GM18526 (cell line): Measurements from ENCODE around the gene RNF141.

Source experiments
- POLR2A ChIP-seq: IDR thresholded peaks from 3 replicates; pipeline ENCODE4 v1.6.1; 2011; ENCODE audit not compliant: insufficient read length; ENCODE audit errors: extremely low read depth

RNF141 gene

GRCh38 chr11:10567446-10567845, 26.5 kb upstream of the RNF141 start:
- no peak for TF ChIP-seq POLR2A

GRCh38 chr11:10566257-10566957, 25.4 kb upstream of the RNF141 start:
- TF ChIP-seq POLR2A: no peak

GRCh38 chr11:10565493-10565892, 24.5 kb upstream of the RNF141 start:
- TF ChIP-seq POLR2A: no peak

- no peak for TF ChIP-seq POLR2A
These were observed 23.8 kb upstream of the RNF141 start for GRCh38 chr11:10564696-10565318.

GRCh38 chr11:10564030-10564429, 23.0 kb upstream of the RNF141 start:
- no peak for TF ChIP-seq POLR2A

- no peak for TF ChIP-seq POLR2A
These were observed 21.0 kb upstream of the RNF141 start for GRCh38 chr11:10561947-10562346.

GRCh38 chr11:10561043-10561818, 20.2 kb upstream of the RNF141 start:
- TF ChIP-seq POLR2A: no peak

GRCh38 chr11:10558288-10558687, 17.3 kb upstream of the RNF141 start:
- TF ChIP-seq POLR2A: no peak

GRCh38 chr11:10556590-10556989, 15.6 kb upstream of the RNF141 start:
- no peak for TF ChIP-seq POLR2A

- no peak for TF ChIP-seq POLR2A
These were observed 10.9 kb upstream of the RNF141 start for GRCh38 chr11:10551845-10552352.

GRCh38 chr11:10551290-10551592, 10.3 kb upstream of the RNF141 start:
- TF ChIP-seq POLR2A: no peak

- TF ChIP-seq POLR2A: no peak
These were observed 9.7 kb upstream of the RNF141 start for GRCh38 chr11:10550503-10551289.

GRCh38 chr11:10544491-10545465, 3.8 kb upstream of the RNF141 start:
- TF ChIP-seq POLR2A: no peak

GRCh38 chr11:10543782-10544181, 2.8 kb upstream of the RNF141 start:
- no peak for TF ChIP-seq POLR2A
